ENCODE results near the gene PPP2R2D. TPM values are rescaled to one million over a fixed set of nuclear protein-coding genes. Genes with fewer than 3 reads are reported as not detected.

PPP2R2D gene
- total RNA-seq, 1 donor, result 24.2 TPM

GRCh38 chr10:131905603-131906268 lies 4.9 kb downstream of the PPP2R2D start:
- DNase-seq (ENCODE audit: low read depth), result no peak
- TF ChIP-seq CTCF (IDR thresholded peaks at IDR 0.05; ENCODE audit: insufficient read depth, low read length), result no peak
- no peak overlapping the region for H3K4me3 ChIP-seq (ENCODE audit: low read depth, low read length)

- TF ChIP-seq CTCF (IDR thresholded peaks at IDR 0.05; ENCODE audit: insufficient read depth, low read length), result no peak
- no peak overlapping the region for H3K4me3 ChIP-seq (ENCODE audit: low read depth, low read length)
- no peak for DNase-seq (ENCODE audit: low read depth)
Observed at GRCh38 chr10:131906269-131906639, 5.4 kb downstream of the PPP2R2D start.

- no peak for DNase-seq (ENCODE audit: low read depth)
- no peak overlapping the region for H3K4me3 ChIP-seq (ENCODE audit: low read depth, low read length)
- no peak for TF ChIP-seq CTCF (IDR thresholded peaks at IDR 0.05; ENCODE audit: insufficient read depth, low read length)
Observed at GRCh38 chr10:131907679-131908078, 6.9 kb downstream of the PPP2R2D start.

GRCh38 chr10:131908151-131908550 lies 7.3 kb downstream of the PPP2R2D start:
- no peak overlapping the region for H3K4me3 ChIP-seq (ENCODE audit: low read depth, low read length)
- no peak for TF ChIP-seq CTCF (IDR thresholded peaks at IDR 0.05; ENCODE audit: insufficient read depth, low read length)
- no peak for DNase-seq (ENCODE audit: low read depth)

- no peak for DNase-seq (ENCODE audit: low read depth)
- no peak for TF ChIP-seq CTCF (IDR thresholded peaks at IDR 0.05; ENCODE audit: insufficient read depth, low read length)
- H3K4me3 ChIP-seq (ENCODE audit: low read depth, low read length), result no peak overlapping the region
Observed at GRCh38 chr10:131909014-131909808, 8.4 kb downstream of the PPP2R2D start.

GRCh38 chr10:131909929-131910328 lies 9.1 kb downstream of the PPP2R2D start:
- no peak for DNase-seq (ENCODE audit: low read depth)
- no peak overlapping the region for H3K4me3 ChIP-seq (ENCODE audit: low read depth, low read length)
- TF ChIP-seq CTCF (IDR thresholded peaks at IDR 0.05; ENCODE audit: insufficient read depth, low read length), result no peak

All from fibroblast of the aortic adventitia (primary cell).